Body of pancreas (tissue), 4 donors: ENCODE results near the gene LMX1A. TPM values are rescaled to one million over a fixed set of nuclear protein-coding genes. Genes with fewer than 3 reads are reported as not detected.

ENCODE experiments used
- ATAC-seq: fragments of 150-250 bp; one replicate; pipeline ENCODE4 v1.9.1; 2016
- DNase-seq, 4 donors: peaks; one replicate each; pipeline ENCODE4 v3.0.0-alpha.2; 2019
- H3K27ac ChIP-seq, 4 donors: fragments of 200-600 bp; sonication (generic); 1 replicate in 3 of 4; 2 replicates in 1 of 4; pipeline versions ENCODE4 v1.5.1 to v1.6.1; 2016 to 2019; ENCODE audit warnings: mild to moderate bottlenecking in 1 of 4, mixed read lengths in 1 of 4, moderate library complexity in 1 of 4
- H3K27me3 ChIP-seq, 2 donors: fragments of 200-600 bp; sonication (generic); one replicate each; pipeline ENCODE4 v1.6.0; 2016; ENCODE audit warnings: mild to moderate bottlenecking in 1 of 2
- H3K36me3 ChIP-seq, 2 donors: fragments of 200-600 bp; sonication (generic); replicated peaks in 1 of 2; 2 replicates each; pipeline ENCODE4 v1.5.1; 2016; ENCODE audit warnings: low read depth in 2 of 2; ENCODE audit not compliant: insufficient read depth in 1 of 2
- H3K4me1 ChIP-seq: fragments of 200-600 bp; sonication (generic); one replicate; pipeline ENCODE4 v1.6.0; 2016
- H3K4me3 ChIP-seq, 2 donors: fragments of 200-600 bp; sonication (generic); 1 replicate in 1 of 2; 2 replicates in 1 of 2; pipeline ENCODE4 v1.5.1; 2016 to 2019
- H3K9me3 ChIP-seq, 3 donors: fragments of 200-600 bp; sonication (generic); 1 replicate in 2 of 3; 2 replicates in 1 of 3; pipeline ENCODE4 v1.5.1; 2016
- CTCF ChIP-seq, 7 experiments: fragments of 450-650 bp in 4 of 7; fragments of 200-600 bp in 3 of 7; sonication (generic) in 3 of 7; IDR thresholded peaks; one replicate each; pipeline ENCODE4 v1.5.1; 2016 to 2019; ENCODE audit warnings: antibody characterized with exemption in 7 of 7
- POLR2A ChIP-seq, 3 donors: fragments of 450-650 bp; IDR thresholded peaks; one replicate each; pipeline ENCODE4 v1.6.1; 2016; ENCODE audit warnings: antibody characterized with exemption in 3 of 3, mild to moderate bottlenecking in 2 of 3
- WGBS, 2 donors: methylation state at CpG; one replicate each; pipeline ENCODE4 v1.1.5; 2017; 5-methylcytosine and 5-hydroxymethylcytosine counted together
- intact Hi-C: fragments of 100-400 bp; cut with DNase I; formaldehyde crosslinking; loops from one replicate; pipeline ENCODE4 v1.15.1; 2023
- total RNA-seq, 2 donors: library from RNA; depleted of rRNA; stranded (reverse); fragments of >200 nt; gene quantifications; one replicate each; pipeline ENCODE4 v1.1.0, GENCODE V29; 2016

The LMX1A gene
- total RNA-seq, 2 donors from 2014 or later: not detected

GRCh38 chr1:165345502-165345901 lies 11.0 kb downstream of the LMX1A start:
- intact Hi-C loops: no loop called here
- DNase-seq (no peak), ATAC-seq (no peak)
- 38 to 47% methylated on average over 7 of the region's 7 CpGs for WGBS, 2 donors
- H3K9me3 ChIP-seq: no peaks in the 10 kb centered on the region
- H3K27me3 ChIP-seq: no peaks in the 10 kb centered on the region
- no peak overlapping the region for H3K27ac ChIP-seq
- no peaks in the 10 kb centered on the region for H3K36me3 ChIP-seq
- TF ChIP-seq POLR2A (IDR thresholded peaks at IDR 0.05) (no peak), CTCF (IDR thresholded peaks at IDR 0.05) (no peak)
- H3K4me1 ChIP-seq: no peaks in the 10 kb centered on the region
- H3K4me3 ChIP-seq: no peak overlapping the region

- ATAC-seq (no peak), DNase-seq (no peak)
- Histone ChIP-seq H3K9me3 (no peaks in the 10 kb centered on the region), H3K4me3 (no peak overlapping the region), H3K27ac (no peak overlapping the region), H3K27me3 (no peaks in the 10 kb centered on the region), H3K4me1 (no peaks in the 10 kb centered on the region), H3K36me3 (no peaks in the 10 kb centered on the region)
- 38 to 61% methylated on average over 3 of the region's 3 CpGs for WGBS, 2 donors
- intact Hi-C loops: no loop called here
- no peak for TF ChIP-seq POLR2A (IDR thresholded peaks at IDR 0.05)
- TF ChIP-seq CTCF (IDR thresholded peaks at IDR 0.05): no peak
Observed at GRCh38 chr1:165344736-165345135, 11.8 kb downstream of the LMX1A start.

GRCh38 chr1:165344198-165344597 lies 12.3 kb downstream of the LMX1A start:
- TF ChIP-seq CTCF (IDR thresholded peaks at IDR 0.05) (no peak), POLR2A (IDR thresholded peaks at IDR 0.05) (no peak)
- Histone ChIP-seq H3K9me3 (no peaks in the 10 kb centered on the region), H3K27ac (no peak overlapping the region), H3K4me1 (no peaks in the 10 kb centered on the region), H3K36me3 (no peaks in the 10 kb centered on the region), H3K27me3 (no peaks in the 10 kb centered on the region), H3K4me3 (no peak overlapping the region)
- ATAC-seq (no peak), DNase-seq (no peak)
- intact Hi-C loops: no loop called here
- 35 to 43% methylated on average over 2 of the region's 2 CpGs for WGBS, 2 donors

- H3K36me3 ChIP-seq: no peaks in the 10 kb centered on the region
- H3K4me1 ChIP-seq: no peaks in the 10 kb centered on the region
- TF ChIP-seq CTCF (IDR thresholded peaks at IDR 0.05): no peak
- no peak for TF ChIP-seq POLR2A (IDR thresholded peaks at IDR 0.05)
- H3K27me3 ChIP-seq: no peaks in the 10 kb centered on the region
- ATAC-seq: no peak
- intact Hi-C loops: no loop called here
- H3K27ac ChIP-seq: no peak overlapping the region
- WGBS, 2 donors: 67 to 72% methylated on average over 2 of the region's 2 CpGs
- no peaks in the 10 kb centered on the region for H3K9me3 ChIP-seq
- DNase-seq: no peak
- no peak overlapping the region for H3K4me3 ChIP-seq
Observed at GRCh38 chr1:165342587-165342986, 13.9 kb downstream of the LMX1A start.

- ATAC-seq (no peak), DNase-seq (no peak)
- Histone ChIP-seq H3K36me3 (no peaks in the 10 kb centered on the region), H3K27me3 (no peaks in the 10 kb centered on the region), H3K4me1 (no peaks in the 10 kb centered on the region), H3K27ac (no peak overlapping the region), H3K4me3 (no peak overlapping the region), H3K9me3 (no peaks in the 10 kb centered on the region)
- 56 to 71% methylated on average over 2 of the region's 2 CpGs for WGBS, 2 donors
- intact Hi-C loops: no loop called here
- TF ChIP-seq CTCF (IDR thresholded peaks at IDR 0.05) (no peak), POLR2A (IDR thresholded peaks at IDR 0.05) (no peak)
Observed at GRCh38 chr1:165342168-165342567, 14.3 kb downstream of the LMX1A start.
